HepG2 (cell line): ENCODE data around the gene FBXO24. TPM values are rescaled to one million over a fixed set of nuclear protein-coding genes. Genes with fewer than 3 reads are reported as not detected.

Source experiments
- ATAC-seq: fragments of 200-7000 bp; cut with Tn5 transposase; 3 replicates; pipeline ENCODE4 v1.9.1; 2020; ENCODE audit warnings: mild to moderate bottlenecking, moderate library complexity
- BruUV-seq: library from RNA; stranded (reverse); fragments of 400-500 nt; replicated peaks from 2 replicates; lab custom pipeline; 2021; lab: Mats Ljungman, UMichigan
- CTCF ChIA-PET: fragments of 300-600 bp; formaldehyde crosslinking; extraction: SDS; loops from one replicate; lab custom pipeline; 2021; ENCODE audit warnings: low total read pairs, inconsistent platforms, low intra/inter-chr PET ratio; lab: Yijun Ruan, JAX
- POLR2A ChIA-PET: fragments of 350-600 bp; sonication (Branson Sonifier 250); formaldehyde crosslinking; loops from one replicate; lab custom pipeline; 2020; ENCODE audit warnings: antibody characterized with exemption, inconsistent platforms; lab: Yijun Ruan, JAX
- DNase-seq: peaks from one replicate; pipeline ENCODE4 v3.0.0-alpha.2; 2015; ENCODE audit warnings: low spot score
- FAIRE-seq: peaks from 3 replicates; lab custom pipeline; 2011; peaks lifted over from hg19 to GRCh38; lab: Jason Lieb, UNC
- H2AFZ ChIP-seq: one replicate; pipeline ENCODE4 v1.6.1; 2011; ENCODE audit warnings: low read length, inconsistent platforms
- H3K27ac ChIP-seq: fragments of 300-600 bp; 3 replicates; pipeline ENCODE4 v1.8.0; 2011; ENCODE audit warnings: mixed run types, mild to moderate bottlenecking, mixed read lengths, low read length, inconsistent platforms; ENCODE audit not compliant: insufficient read depth; ENCODE audit errors: extremely low read length
- H3K27me3 ChIP-seq, 2 experiments: fragments of 200-600 bp in 1 of 2; 2 replicates in 1 of 2; 3 replicates in 1 of 2; pipeline versions ENCODE4 v1.6.0 to v1.8.0; 2011; ENCODE audit warnings: low read length in 2 of 2, mild to moderate bottlenecking in 2 of 2, moderate library complexity in 2 of 2, inconsistent platforms in 1 of 2; ENCODE audit not compliant: insufficient read depth in 2 of 2, control insufficient read depth in 1 of 2
- H3K36me3 ChIP-seq, 2 experiments: fragments of 200-600 bp in 1 of 2; replicated peaks in 1 of 2; 2 replicates in 1 of 2; 3 replicates in 1 of 2; pipeline versions ENCODE4 v1.5.1 to v1.8.0; 2011; ENCODE audit warnings: low read length in 2 of 2, inconsistent platforms in 1 of 2; ENCODE audit not compliant: insufficient read depth in 2 of 2, control insufficient read depth in 1 of 2
- H3K4me1 ChIP-seq: 2 replicates; pipeline ENCODE4 v1.5.1; 2012; ENCODE audit warnings: low read length, inconsistent platforms; ENCODE audit not compliant: insufficient read depth
- H3K4me2 ChIP-seq: 2 replicates; pipeline ENCODE4 v1.6.0; 2011; ENCODE audit warnings: low read depth, low read length, inconsistent platforms
- H3K4me3 ChIP-seq, 3 experiments: fragments of 200-600 bp in 1 of 3; sonication (generic), shearing (Covaris generic) in 1 of 3; replicated peaks in 1 of 3; 2 replicates each; pipeline ENCODE4 v1.5.1; 2011 to 2016; ENCODE audit warnings: low read length in 3 of 3, inconsistent platforms in 2 of 3, low read depth in 2 of 3, mild to moderate bottlenecking in 2 of 3, control low read depth in 1 of 3, mixed read lengths in 1 of 3; ENCODE audit not compliant: insufficient read depth in 1 of 3
- H3K79me2 ChIP-seq: one replicate; pipeline ENCODE4 v1.6.1; 2011; ENCODE audit warnings: low read length, inconsistent platforms; ENCODE audit not compliant: insufficient read depth
- H3K9ac ChIP-seq: 2 replicates; pipeline ENCODE4 v1.6.0; 2011; ENCODE audit warnings: mild to moderate bottlenecking, low read depth, low read length, inconsistent platforms; ENCODE audit not compliant: insufficient read depth
- H3K9me3 ChIP-seq: 2 replicates; pipeline ENCODE4 v1.5.1; 2012; ENCODE audit warnings: mild to moderate bottlenecking, low read length
- H4K20me1 ChIP-seq: 2 replicates; pipeline ENCODE4 v1.6.0; 2011; ENCODE audit warnings: inconsistent platforms, mild to moderate bottlenecking, low read length, moderate library complexity; ENCODE audit not compliant: insufficient read depth
- HNF4A ChIP-seq: sonication (generic); formaldehyde crosslinking; IDR thresholded peaks from 2 replicates; pipeline ENCODE4 v1.4.0; 2020; ENCODE audit warnings: missing genetic modification reagents
- HNRNPH1 ChIP-seq: fragments of 200-400 bp; formaldehyde crosslinking; optimal IDR thresholded peaks from 2 replicates; pipeline ENCODE3; 2017; ENCODE audit warnings: mild to moderate bottlenecking, low read depth, low read length
- KLF6 ChIP-seq: IDR thresholded peaks from 2 replicates; pipeline ENCODE4 v1.8.0; 2016; ENCODE audit warnings: missing biosample characterization, missing genetic modification reagents
- MAZ ChIP-seq, 2 experiments: sonication (generic) in 1 of 2; formaldehyde crosslinking in 1 of 2; IDR thresholded peaks; 2 replicates each; pipeline versions ENCODE4 v1.5.0 to v1.6.1; 2012 to 2020; ENCODE audit warnings: low read depth in 2 of 2, mild to moderate bottlenecking in 2 of 2, borderline replicate concordance in 1 of 2, improper control_type of control experiment in 1 of 2, low read length in 1 of 2, missing genetic modification reagents in 1 of 2, moderate library complexity in 1 of 2
- RBM39 ChIP-seq: fragments of 200-400 bp; formaldehyde crosslinking; IDR thresholded peaks from one replicate; pipeline ENCODE4 v1.6.1; 2018; ENCODE audit warnings: antibody characterized with exemption, mild to moderate bottlenecking, low read depth, low read length; ENCODE audit not compliant: poor library complexity, severe bottlenecking
- U2AF1 ChIP-seq: fragments of 200-400 bp; formaldehyde crosslinking; optimal IDR thresholded peaks from 2 replicates; pipeline ENCODE3; 2017; ENCODE audit warnings: mild to moderate bottlenecking, low read depth, low read length
- ZNF644 ChIP-seq: IDR thresholded peaks from 2 replicates; pipeline ENCODE4 v1.6.1; 2016; ENCODE audit warnings: low read depth
- ZNF83 ChIP-seq: sonication (generic); formaldehyde crosslinking; IDR thresholded peaks from 2 replicates; pipeline ENCODE4 v1.4.0; 2020; ENCODE audit warnings: missing genetic modification reagents, mild to moderate bottlenecking, borderline replicate concordance
- WGBS: methylation state at CpG from one replicate; pipeline ENCODE4 v1.1.6; 2017; ENCODE audit warnings: low lambda C conversion rate; 5-methylcytosine and 5-hydroxymethylcytosine counted together
- in situ Hi-C: cut with HindIII; loops from 2 replicates; pipeline ENCODE4 v1.10.0; 2017; ENCODE audit warnings: low pct_unique_long_range_greater_than_20kb; ENCODE audit not compliant: extremely low pct_ligation_motif_present
- intact Hi-C: fragments of 100-400 bp; cut with micrococcal nuclease; formaldehyde crosslinking; loops from one replicate; pipeline ENCODE4 v1.10.0; 2022; ENCODE audit not compliant: unreplicated experiment
- polyA plus RNA-seq, 8 experiments: library from polyadenylated mRNA; depleted of rRNA in 3 of 8; stranded (reverse) in 7 of 8; unstranded in 1 of 8; fragments of >200 nt; fragmentation: Illumina TruSeq in 4 of 8; extraction: Trizol in 4 of 8; gene quantifications; 2 replicates each; pipeline versions ENCODE4 v1.2.1 to v1.2.3, GENCODE V29; 2011 to 2016; ENCODE audit warnings: low read depth in 4 of 8, missing spikeins in 1 of 8, mixed read lengths in 1 of 8; ENCODE audit not compliant: insufficient read depth in 1 of 8
- total RNA-seq, 5 experiments: library from RNA; depleted of rRNA; stranded (reverse); fragments of >200 nt; fragmentation: Illumina TruSeq; extraction: Trizol; gene quantifications; 2 replicates each; pipeline ENCODE4 v1.2.3, GENCODE V29; 2016; ENCODE audit warnings: low read depth in 1 of 5
- TF ChIP-seq, protein P1 (sequence below): conservative IDR thresholded peaks from 2 replicates; pipeline ENCODE4 v1.6.1; 2018; ENCODE audit warnings: missing genetic modification reagents
- TF ChIP-seq, protein P2 (sequence below): IDR thresholded peaks from 2 replicates; pipeline ENCODE4 v1.6.1; 2016; ENCODE audit warnings: mild to moderate bottlenecking

The FBXO24 gene
- total and polyA plus RNA-seq, 2 of the 13 experiments (the other 11 are each of a cell fraction or from before 2014, with no cell fraction given) = 0.20 to 0.55 TPM

DNA sequence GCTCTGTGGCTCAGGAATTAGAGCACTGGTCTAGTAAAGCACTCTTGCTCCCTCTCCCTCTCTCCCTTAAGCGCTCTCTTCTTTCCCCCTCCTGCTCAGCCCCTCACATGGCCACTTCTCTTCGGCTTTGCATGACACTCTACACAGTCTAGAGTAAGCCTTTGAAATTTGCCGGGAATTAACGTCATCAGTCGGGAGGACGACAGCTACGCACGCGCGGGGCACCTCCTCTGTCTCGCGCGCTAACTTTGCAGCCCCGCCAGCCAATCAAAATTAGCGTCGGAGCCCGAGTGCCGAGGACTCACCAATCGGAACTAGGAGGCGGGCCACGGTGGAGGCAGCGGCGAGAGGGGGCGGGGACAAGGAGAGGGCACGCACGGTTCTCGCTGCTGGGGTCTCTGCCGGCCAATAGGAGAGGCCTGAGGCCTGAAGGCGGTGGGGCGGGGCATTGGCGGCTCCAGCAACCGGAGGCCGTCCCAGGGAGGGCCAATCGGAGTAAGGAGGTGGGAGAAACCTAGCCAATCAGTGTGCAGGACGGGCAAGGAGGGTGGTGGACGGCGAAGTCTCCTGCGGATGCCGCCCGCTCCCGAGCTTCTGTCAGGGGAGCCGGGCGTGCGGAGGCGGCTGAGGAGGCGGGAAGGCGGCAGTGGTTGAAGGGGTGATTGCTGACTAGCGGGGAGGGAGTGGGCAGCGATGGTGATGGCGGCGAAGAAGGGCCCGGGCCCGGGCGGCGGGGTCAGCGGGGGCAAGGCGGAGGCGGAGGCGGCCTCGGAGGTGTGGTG, 47.3 kb upstream of the FBXO24 start, which contains the start of gene AGFG2 (continued):
- TF ChIP-seq MAZ (IDR thresholded peaks at IDR 0.05; ENCODE audit: borderline replicate concordance, low read depth, low read length) (peak; percentile 54; the same call in 1 of the 2 replicates), MAZ (CRISPR knock-in tag; IDR thresholded peaks at IDR 0.05; ENCODE audit: low read depth) (0 out of 2 replicates have a peak, but pooled peaks have one; percentile 50), U2AF1 (no peak)
- TF ChIP-seq, protein P1, sequence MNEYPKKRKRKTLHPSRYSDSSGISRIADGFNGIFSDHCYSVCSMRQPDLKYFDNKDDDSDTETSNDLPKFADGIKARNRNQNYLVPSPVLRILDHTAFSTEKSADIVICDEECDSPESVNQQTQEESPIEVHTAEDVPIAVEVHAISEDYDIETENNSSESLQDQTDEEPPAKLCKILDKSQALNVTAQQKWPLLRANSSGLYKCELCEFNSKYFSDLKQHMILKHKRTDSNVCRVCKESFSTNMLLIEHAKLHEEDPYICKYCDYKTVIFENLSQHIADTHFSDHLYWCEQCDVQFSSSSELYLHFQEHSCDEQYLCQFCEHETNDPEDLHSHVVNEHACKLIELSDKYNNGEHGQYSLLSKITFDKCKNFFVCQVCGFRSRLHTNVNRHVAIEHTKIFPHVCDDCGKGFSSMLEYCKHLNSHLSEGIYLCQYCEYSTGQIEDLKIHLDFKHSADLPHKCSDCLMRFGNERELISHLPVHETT (CRISPR knock-in tag) = no peak
- TF ChIP-seq, protein P2, sequence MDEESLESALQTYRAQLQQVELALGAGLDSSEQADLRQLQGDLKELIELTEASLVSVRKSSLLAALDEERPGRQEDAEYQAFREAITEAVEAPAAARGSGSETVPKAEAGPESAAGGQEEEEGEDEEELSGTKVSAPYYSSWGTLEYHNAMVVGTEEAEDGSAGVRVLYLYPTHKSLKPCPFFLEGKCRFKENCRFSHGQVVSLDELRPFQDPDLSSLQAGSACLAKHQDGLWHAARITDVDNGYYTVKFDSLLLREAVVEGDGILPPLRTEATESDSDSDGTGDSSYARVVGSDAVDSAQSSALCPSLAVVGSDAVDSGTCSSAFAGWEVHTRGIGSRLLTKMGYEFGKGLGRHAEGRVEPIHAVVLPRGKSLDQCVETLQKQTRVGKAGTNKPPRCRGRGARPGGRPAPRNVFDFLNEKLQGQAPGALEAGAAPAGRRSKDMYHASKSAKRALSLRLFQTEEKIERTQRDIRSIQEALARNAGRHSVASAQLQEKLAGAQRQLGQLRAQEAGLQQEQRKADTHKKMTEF (CRISPR knock-in tag) = no peak; the same call in none of the 2 replicates

DNA sequence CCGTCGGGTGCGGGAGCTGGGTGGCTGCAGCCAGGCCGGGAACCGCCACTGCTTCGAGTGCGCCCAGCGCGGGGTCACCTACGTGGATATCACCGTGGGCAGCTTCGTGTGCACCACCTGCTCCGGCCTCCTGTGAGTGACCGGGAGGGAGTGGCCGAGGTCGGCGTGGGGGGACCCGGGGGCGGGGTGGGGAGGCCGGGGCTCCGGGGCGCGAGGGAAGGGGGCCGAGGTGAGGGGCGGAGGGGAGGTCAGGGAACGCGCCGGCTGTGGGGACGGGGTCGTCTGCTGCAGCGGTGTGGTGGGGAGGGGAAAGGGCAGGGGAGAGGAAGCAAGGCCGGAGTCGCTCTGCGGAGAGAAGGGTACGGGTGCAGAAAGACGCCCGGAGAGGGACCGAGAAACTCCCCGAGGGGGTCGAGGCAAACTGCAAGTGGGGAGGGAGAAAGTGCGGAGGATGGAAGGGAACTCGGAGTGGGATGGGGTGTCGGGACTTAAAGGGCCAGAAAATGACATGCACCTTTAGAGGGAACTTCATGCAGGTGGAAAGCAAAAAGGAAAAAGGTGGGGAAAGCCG, 46.6 kb upstream of the FBXO24 start:
- ATAC-seq (no peak; the same call in 2 of the 3 replicates), FAIRE-seq (no peak), DNase-seq (no peak)
- no peak overlapping the region for H2AFZ ChIP-seq
- in situ Hi-C loops = no loop called here
- no peaks in the 10 kb centered on the region for H4K20me1 ChIP-seq
- peaks cover 55% of the 10 kb centered on the region for H3K4me1 ChIP-seq
- ChIA-PET POLR2A (interaction anchor here (0.6 to 2.4 kb wide), 14 partner anchors 9 to 350 kb away, joined by 3 to 19 read pairs (median 6); partner anchors contain the start of genes FBXO24, LRCH4, MEPCE and TSC22D4), CTCF (no interaction called here)
- no peaks in the 10 kb centered on the region; a peak in 1 of 5 replicates for H3K27me3 ChIP-seq
- H3K36me3 ChIP-seq = no peaks in the 10 kb centered on the region; a peak in 2 of 5 replicates
- no TSS peak for BruUV-seq
- H3K4me2 ChIP-seq = peak overlapping the region; percentile 86
- intact Hi-C loops = loop anchor here (2.0 kb wide), 2 partner anchors 19 to 37 kb away; no protein-coding TSS in a partner anchor
- peak overlapping the region; percentile 94 for H3K9ac ChIP-seq
- peaks cover 46% of the 10 kb centered on the region for H3K79me2 ChIP-seq
- WGBS = 2% methylated on average over 41 of the region's 44 CpGs
- peak overlapping the region; percentile 93 to 98 (median 96) for H3K4me3 ChIP-seq
- H3K9me3 ChIP-seq = no peaks in the 10 kb centered on the region
- H3K27ac ChIP-seq = peak overlapping the region; percentile 96
- TF ChIP-seq HNF4A (CRISPR knock-in tag) (no peak), HNRNPH1 (peak; percentile 50), ZNF644 (no peak), RBM39 (peak; percentile 10), KLF6 (CRISPR knock-in tag) (no peak), ZNF83 (CRISPR knock-in tag) (no peak)
